Right lobe of liver (tissue), 6 donors: ENCODE data around the gene ARL15. TPM values are rescaled to one million over a fixed set of nuclear protein-coding genes. Genes with fewer than 3 reads are reported as not detected.

Experiments
- ATAC-seq, 4 donors: fragments of 200-7000 bp; cut with Tn5 transposase; one replicate each; pipeline ENCODE4 v1.9.1; 2020; ENCODE audit warnings: mild to moderate bottlenecking in 4 of 4, moderate library complexity in 4 of 4
- DNase-seq, 3 donors: peaks; one replicate each; pipeline ENCODE4 v3.0.0-alpha.2; 2020
- H3K27ac ChIP-seq, 3 donors: fragments of 200-600 bp; one replicate each; pipeline ENCODE4 v1.8.0; 2022
- H3K27me3 ChIP-seq, 2 donors: fragments of 200-600 bp; one replicate each; pipeline ENCODE4 v1.8.0; 2022
- H3K36me3 ChIP-seq, 4 donors: fragments of 200-600 bp; sonication (generic) in 1 of 4; one replicate each; pipeline versions ENCODE4 v1.5.1 to v1.8.0; 2017 to 2022; ENCODE audit warnings: control low read depth in 1 of 4
- H3K4me1 ChIP-seq, 4 donors: fragments of 200-600 bp; sonication (generic) in 1 of 4; one replicate each; pipeline versions ENCODE4 v1.5.1 to v1.8.0; 2017 to 2022; ENCODE audit warnings: control low read depth in 1 of 4
- H3K4me3 ChIP-seq, 3 donors: fragments of 200-600 bp; one replicate each; pipeline ENCODE4 v1.8.0; 2022
- H3K9me3 ChIP-seq, 4 donors: fragments of 200-600 bp; sonication (generic) in 1 of 4; one replicate each; pipeline versions ENCODE4 v1.5.1 to v1.8.0; 2017 to 2022; ENCODE audit warnings: control low read depth in 1 of 4
- POLR2A ChIP-seq: fragments of 450-650 bp; IDR thresholded peaks from one replicate; pipeline ENCODE4 v1.6.1; 2017; ENCODE audit warnings: antibody characterized with exemption, mild to moderate bottlenecking
- WGBS: methylation state at CpG from one replicate; pipeline ENCODE4 v1.1.6; 2018; ENCODE audit warnings: low coverage, low lambda C conversion rate; ENCODE audit not compliant: insufficient coverage; ENCODE audit errors: missing lambda C conversion rate; 5-methylcytosine and 5-hydroxymethylcytosine counted together
- intact Hi-C, 2 donors: fragments of 100-400 bp; cut with DNase I; formaldehyde crosslinking; loops; one replicate each; pipeline versions ENCODE4 v1.11.2 to v1.14.1; 2022
- total RNA-seq, 6 experiments: library from RNA; depleted of rRNA in 2 of 6; stranded (reverse); fragments of >200 nt in 2 of 6; fragmentation: NEBNext Ultra II Directional in 3 of 6; extraction: Animal tissue kit (Norgen Biotek cat#: 25700) in 3 of 6; gene quantifications; one replicate each; pipeline versions ENCODE4 v1.1.0 to v1.2.4, GENCODE V29; 2016 to 2023
- TF ChIP-seq, protein P1 (sequence below), 4 donors: fragments of 200-600 bp in 3 of 4; fragments of 450-650 bp in 1 of 4; IDR thresholded peaks; one replicate each; pipeline versions ENCODE4 v1.5.1 to v1.8.0; 2016 to 2022; ENCODE audit warnings: antibody characterized with exemption in 4 of 4, mild to moderate bottlenecking in 2 of 4
- donor health status: DM: no; HTN: yes; CAD: no.
- donor health status: DM: no; HTN: no; CAD: no.
- donor health status: DM: no; HTN: no; CAD: no.
- donor health status: DM: no; HTN: yes; CAD: no.
- donor health status: DM: no; HTN: yes; CAD: no.

Gene ARL15
- total RNA-seq, 6 experiments from 2014 or later, result 6.3 to 16.5 (median 9.6) TPM

DNA sequence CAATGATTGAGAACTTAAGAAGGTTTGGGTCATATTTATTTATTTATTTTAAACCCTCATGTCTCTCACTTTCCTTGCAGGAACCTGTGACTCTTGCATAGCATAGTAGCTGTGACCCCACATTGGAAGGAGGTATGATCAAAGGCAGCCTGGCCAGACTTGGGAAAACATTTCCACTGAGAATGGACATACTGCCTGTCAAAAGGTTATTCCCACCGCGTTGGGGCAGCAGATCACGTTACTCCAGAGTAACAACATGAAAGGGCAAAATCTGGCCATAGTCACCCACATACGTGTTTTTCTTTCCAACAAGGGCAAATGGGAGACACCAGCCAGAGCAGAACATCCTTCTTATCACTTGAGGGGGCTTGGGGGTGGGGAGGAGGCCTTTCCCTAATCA, 95.7 kb downstream of the ARL15 start:
- intact Hi-C loops, result no loop called here
- 92% methylated on average over 4 of the region's 4 CpGs for WGBS
- H3K9me3 ChIP-seq, result no peaks in the 10 kb centered on the region
- no peak overlapping the region for H3K4me3 ChIP-seq
- DNase-seq (no peak), ATAC-seq (no peak)
- no peaks in the 10 kb centered on the region for H3K4me1 ChIP-seq
- no peaks in the 10 kb centered on the region for H3K27me3 ChIP-seq
- H3K27ac ChIP-seq, result no peak overlapping the region
- H3K36me3 ChIP-seq, result no peaks in the 10 kb centered on the region
- no peak for TF ChIP-seq POLR2A
- TF ChIP-seq, protein P1, sequence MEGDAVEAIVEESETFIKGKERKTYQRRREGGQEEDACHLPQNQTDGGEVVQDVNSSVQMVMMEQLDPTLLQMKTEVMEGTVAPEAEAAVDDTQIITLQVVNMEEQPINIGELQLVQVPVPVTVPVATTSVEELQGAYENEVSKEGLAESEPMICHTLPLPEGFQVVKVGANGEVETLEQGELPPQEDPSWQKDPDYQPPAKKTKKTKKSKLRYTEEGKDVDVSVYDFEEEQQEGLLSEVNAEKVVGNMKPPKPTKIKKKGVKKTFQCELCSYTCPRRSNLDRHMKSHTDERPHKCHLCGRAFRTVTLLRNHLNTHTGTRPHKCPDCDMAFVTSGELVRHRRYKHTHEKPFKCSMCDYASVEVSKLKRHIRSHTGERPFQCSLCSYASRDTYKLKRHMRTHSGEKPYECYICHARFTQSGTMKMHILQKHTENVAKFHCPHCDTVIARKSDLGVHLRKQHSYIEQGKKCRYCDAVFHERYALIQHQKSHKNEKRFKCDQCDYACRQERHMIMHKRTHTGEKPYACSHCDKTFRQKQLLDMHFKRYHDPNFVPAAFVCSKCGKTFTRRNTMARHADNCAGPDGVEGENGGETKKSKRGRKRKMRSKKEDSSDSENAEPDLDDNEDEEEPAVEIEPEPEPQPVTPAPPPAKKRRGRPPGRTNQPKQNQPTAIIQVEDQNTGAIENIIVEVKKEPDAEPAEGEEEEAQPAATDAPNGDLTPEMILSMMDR (IDR thresholded peaks at IDR 0.05), result no peak

DNA sequence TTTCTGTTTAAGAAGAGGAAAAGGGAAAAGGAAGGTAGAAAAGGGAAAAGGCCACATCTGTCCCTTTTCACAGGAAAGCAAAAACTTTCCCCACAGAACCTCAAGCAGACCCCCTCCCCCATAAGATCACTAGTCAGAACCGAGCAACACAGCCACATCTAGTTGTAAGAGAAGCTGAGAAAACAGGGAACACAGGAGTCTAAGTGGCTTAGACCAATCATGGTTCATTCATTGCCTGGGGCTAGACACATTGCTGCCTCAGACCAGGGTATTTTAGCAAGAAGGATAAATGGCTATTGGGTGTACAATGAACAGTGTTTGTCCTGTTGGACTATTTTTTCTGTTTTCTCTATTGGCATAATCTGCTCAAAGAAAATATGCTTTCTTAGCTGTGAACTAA, 98.0 kb downstream of the ARL15 start:
- 80% methylated on average over 1 of the region's 1 CpG for WGBS
- intact Hi-C loops, result no loop called here
- peak in 1 of 4 donors; percentile 18 for ATAC-seq

DNA sequence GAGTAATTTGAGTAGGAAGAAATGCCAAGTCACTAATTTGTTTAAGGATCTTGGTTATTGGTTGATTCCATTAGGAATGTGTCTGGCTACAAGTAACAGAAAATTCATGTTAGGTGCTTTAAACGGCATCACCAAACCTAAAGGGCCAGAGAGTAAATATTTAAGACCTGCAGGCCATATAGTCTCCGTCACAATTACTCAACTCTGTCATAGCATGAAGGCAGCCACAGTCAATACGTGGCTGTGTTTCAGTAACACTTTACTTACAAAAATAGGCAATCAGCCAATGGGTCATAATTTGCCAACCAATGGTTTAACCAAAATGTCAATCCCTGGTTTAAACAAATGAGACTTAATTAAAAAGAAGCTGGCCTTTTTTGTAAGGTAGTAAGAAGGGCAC, 98.5 kb downstream of the ARL15 start:
- Histone ChIP-seq H3K36me3 (no peaks in the 10 kb centered on the region), H3K27me3 (no peaks in the 10 kb centered on the region), H3K4me3 (no peak overlapping the region), H3K27ac (no peak overlapping the region), H3K4me1 (no peaks in the 10 kb centered on the region), H3K9me3 (no peaks in the 10 kb centered on the region)
- 36% methylated on average over 3 of the region's 3 CpGs for WGBS
- TF ChIP-seq POLR2A, result no peak
- TF ChIP-seq, protein P1 (IDR thresholded peaks at IDR 0.05), result no peak
- DNase-seq, result no peak
- intact Hi-C loops, result no loop called here
- peak; percentile 40 to 67 (median 53) for ATAC-seq

More for the DNA sequence above, 98.0 kb downstream of the ARL15 start:
- Histone ChIP-seq H3K36me3 (no peaks in the 10 kb centered on the region), H3K4me3 (no peak overlapping the region), H3K4me1 (no peaks in the 10 kb centered on the region), H3K27ac (no peak overlapping the region), H3K9me3 (no peaks in the 10 kb centered on the region), H3K27me3 (no peaks in the 10 kb centered on the region)
- no peak for DNase-seq
- TF ChIP-seq POLR2A, result no peak

DNA sequence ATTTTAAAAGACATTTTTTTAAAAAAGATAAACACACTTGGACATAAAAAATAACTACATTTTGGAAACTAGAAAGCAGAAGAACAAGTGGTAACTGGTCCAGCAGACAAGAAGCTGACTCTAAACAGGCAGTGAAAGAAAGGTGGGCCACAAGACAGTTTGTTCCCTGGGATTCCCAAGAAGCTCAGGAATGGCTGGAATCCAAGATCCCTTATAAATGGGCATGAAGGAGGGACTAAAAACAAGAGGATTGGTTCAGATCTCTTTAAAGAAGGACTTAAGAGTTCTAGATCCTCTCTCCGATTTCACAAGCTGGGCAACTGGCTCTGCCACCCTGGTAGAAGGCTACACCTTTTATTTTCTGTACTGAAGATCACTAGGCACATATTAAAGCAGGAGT, 102.8 kb downstream of the ARL15 start:
- intact Hi-C loops, result no loop called here
- Histone ChIP-seq H3K27me3 (no peaks in the 10 kb centered on the region), H3K9me3 (no peaks in the 10 kb centered on the region), H3K36me3 (no peaks in the 10 kb centered on the region), H3K4me1 (no peaks in the 10 kb centered on the region), H3K27ac (no peak overlapping the region), H3K4me3 (no peak overlapping the region)
- TF ChIP-seq, protein P1 (IDR thresholded peaks at IDR 0.05), result no peak
- no peak for TF ChIP-seq POLR2A
- WGBS, result 100% methylated on average over 1 of the region's 1 CpG
- ATAC-seq (no peak), DNase-seq (no peak)

DNA sequence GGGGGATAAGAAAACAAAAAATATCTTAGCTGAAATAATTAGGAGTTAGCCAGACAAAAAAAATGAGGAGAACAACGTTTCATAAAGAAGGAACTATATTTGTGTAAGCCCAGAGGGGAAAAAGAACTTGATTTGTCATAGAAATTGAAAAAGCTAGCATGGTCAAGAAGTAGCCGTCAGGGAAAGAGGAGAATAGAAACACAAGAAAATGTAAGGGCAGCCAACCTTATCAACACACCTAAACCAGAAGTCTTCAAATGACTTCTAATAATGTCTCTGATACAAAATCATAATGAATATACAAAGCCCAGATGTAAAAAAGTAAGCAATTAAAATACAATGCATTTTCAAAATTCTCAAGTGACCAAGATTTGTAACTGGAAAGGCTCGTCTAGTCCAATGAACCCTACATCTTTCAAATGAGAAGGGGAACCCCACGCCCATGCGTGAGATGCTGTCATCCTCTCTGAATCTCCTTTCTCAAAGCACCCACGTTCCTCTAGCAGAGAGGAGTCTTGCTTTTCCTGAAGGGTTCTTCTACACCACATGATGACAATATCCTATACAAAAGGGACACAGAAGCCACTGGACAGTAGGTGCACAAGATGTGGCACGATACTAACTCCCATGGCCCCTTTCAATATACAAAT, 103.7 kb downstream of the ARL15 start:
- Histone ChIP-seq H3K9me3 (no peaks in the 10 kb centered on the region), H3K27ac (no peak overlapping the region), H3K27me3 (no peaks in the 10 kb centered on the region), H3K4me3 (no peak overlapping the region), H3K4me1 (no peaks in the 10 kb centered on the region), H3K36me3 (no peaks in the 10 kb centered on the region)
- DNase-seq (no peak), ATAC-seq (no peak)
- intact Hi-C loops, result no loop called here
- no peak for TF ChIP-seq POLR2A
- TF ChIP-seq, protein P1 (IDR thresholded peaks at IDR 0.05), result no peak
- 94% methylated on average over 7 of the region's 7 CpGs for WGBS
